GM23338 (cell line): ENCODE measurements around the gene CDC6. TPM values are rescaled to one million over a fixed set of nuclear protein-coding genes. Genes with fewer than 3 reads are reported as not detected.

Experiments used
- ATAC-seq: fragments of 200-7000 bp; cut with Tn5 transposase; 3 replicates; pipeline ENCODE4 v1.9.1; 2020
- DNase-seq: peaks from one replicate; pipeline ENCODE4 v3.0.0-alpha.2; 2015; ENCODE audit warnings: low spot score
- H2AFZ ChIP-seq: fragments of 200-600 bp; sonication (generic); 2 replicates; pipeline ENCODE4 v1.8.0; 2016; ENCODE audit warnings: antibody characterized with exemption, mild to moderate bottlenecking, moderate library complexity
- H3F3A ChIP-seq: fragments of 200-600 bp; sonication (generic); replicated peaks from 2 replicates; pipeline ENCODE4 v1.8.0; 2017; ENCODE audit warnings: antibody characterized with exemption, mixed run types, low read depth
- H3K27ac ChIP-seq: fragments of 200-600 bp; sonication (generic); 2 replicates; pipeline ENCODE4 v1.6.1; 2016; ENCODE audit warnings: low read depth
- H3K27me3 ChIP-seq: fragments of 200-600 bp; sonication (generic); 2 replicates; pipeline ENCODE4 v1.8.0; 2016; ENCODE audit warnings: mild to moderate bottlenecking, mixed run types, moderate library complexity; ENCODE audit not compliant: insufficient read depth
- H3K36me3 ChIP-seq: fragments of 200-600 bp; sonication (generic); 2 replicates; pipeline ENCODE4 v1.8.0; 2016; ENCODE audit warnings: mild to moderate bottlenecking; ENCODE audit not compliant: insufficient read depth
- H3K4me1 ChIP-seq: fragments of 200-600 bp; sonication (generic); 2 replicates; pipeline ENCODE4 v1.8.0; 2016; ENCODE audit warnings: mild to moderate bottlenecking, moderate library complexity; ENCODE audit not compliant: insufficient read depth
- H3K4me2 ChIP-seq: fragments of 200-600 bp; sonication (generic); 2 replicates; pipeline ENCODE4 v1.7.1; 2017; ENCODE audit warnings: mixed run types
- H3K4me3 ChIP-seq: fragments of 200-600 bp; sonication (generic); 2 replicates; pipeline ENCODE4 v1.6.1; 2016; ENCODE audit warnings: mixed run types
- H3K79me2 ChIP-seq: fragments of 200-600 bp; sonication (generic); replicated peaks from 2 replicates; pipeline ENCODE4 v1.8.0; 2017; ENCODE audit warnings: mild to moderate bottlenecking; ENCODE audit not compliant: insufficient read depth
- H3K9me2 ChIP-seq: fragments of 200-600 bp; sonication (generic); 2 replicates; pipeline ENCODE4 v1.8.0; 2017; ENCODE audit not compliant: insufficient read depth
- H4K20me1 ChIP-seq: fragments of 200-600 bp; sonication (generic); replicated peaks from 2 replicates; pipeline ENCODE4 v1.8.0; 2017; ENCODE audit warnings: mild to moderate bottlenecking; ENCODE audit not compliant: insufficient read depth
- H3K27ac Mint-ChIP-seq: 2 replicates; pipeline ENCODE4 v1.8.0; 2020; ENCODE audit warnings: inconsistent platforms, mild to moderate bottlenecking, moderate library complexity, mixed read lengths
- H3K27me3 Mint-ChIP-seq: 3 replicates; pipeline ENCODE4 v1.8.0; 2022; ENCODE audit warnings: low read depth, mild to moderate bottlenecking, moderate library complexity, mixed read lengths, inconsistent platforms; ENCODE audit not compliant: insufficient read depth, poor library complexity
- H3K36me3 Mint-ChIP-seq: 3 replicates; pipeline ENCODE4 v1.8.0; 2021; ENCODE audit warnings: low read depth, mild to moderate bottlenecking, inconsistent platforms, moderate library complexity, mixed read lengths
- H3K4me1 Mint-ChIP-seq: 3 replicates; pipeline ENCODE4 v1.8.0; 2020; ENCODE audit warnings: mild to moderate bottlenecking, inconsistent platforms, mixed read lengths
- H3K4me3 Mint-ChIP-seq: 3 replicates; pipeline ENCODE4 v1.8.0; 2021; ENCODE audit warnings: moderate library complexity, mild to moderate bottlenecking, inconsistent platforms, mixed read lengths
- H3K9me3 Mint-ChIP-seq: 3 replicates; pipeline ENCODE4 v1.8.0; 2020; ENCODE audit warnings: moderate library complexity, mild to moderate bottlenecking, inconsistent platforms, mixed read lengths
- CTCF ChIP-seq, 2 experiments: fragments of 200-600 bp in 1 of 2; sonication (generic) in 1 of 2; conservative IDR thresholded peaks; 2 replicates each; pipeline versions ENCODE4 v1.5.1 to v1.6.1; 2016 to 2017; ENCODE audit warnings: antibody characterized with exemption in 2 of 2, low read depth in 2 of 2, mild to moderate bottlenecking in 2 of 2, moderate library complexity in 1 of 2
- EZH2phosphoT487 ChIP-seq: fragments of 200-600 bp; sonication (generic); IDR thresholded peaks from one replicate; pipeline ENCODE4 v1.8.1; 2018; ENCODE audit warnings: antibody characterized with exemption; ENCODE audit not compliant: unreplicated experiment
- JUNB ChIP-seq: IDR thresholded peaks from one replicate; pipeline ENCODE4 v1.6.1; 2016; ENCODE audit warnings: antibody characterized with exemption; ENCODE audit not compliant: unreplicated experiment
- POLR2AphosphoS5 ChIP-seq: IDR thresholded peaks from 2 replicates; pipeline ENCODE4 v1.6.1; 2016; ENCODE audit warnings: antibody characterized with exemption, low read depth
- REST ChIP-seq: IDR thresholded peaks from one replicate; pipeline ENCODE4 v1.6.1; 2018; ENCODE audit warnings: antibody characterized with exemption; ENCODE audit not compliant: unreplicated experiment
- STAT1 ChIP-seq: IDR thresholded peaks from one replicate; pipeline ENCODE4 v1.6.1; 2016; ENCODE audit warnings: antibody characterized with exemption; ENCODE audit not compliant: unreplicated experiment
- ZNF114 ChIP-seq: fragments of 250-450 bp; sonication (Bioruptor Pico); IDR thresholded peaks from 2 replicates; pipeline ENCODE4 v1.5.0; 2020; ENCODE audit warnings: mild to moderate bottlenecking, moderate library complexity
- ZNF331 ChIP-seq: fragments of 250-450 bp; sonication (Bioruptor Pico); IDR thresholded peaks from 2 replicates; pipeline ENCODE4 v1.5.0; 2020; ENCODE audit warnings: low read depth, mild to moderate bottlenecking, moderate library complexity
- ZNF462 ChIP-seq: fragments of 250-450 bp; sonication (Bioruptor Pico); IDR thresholded peaks from 2 replicates; pipeline ENCODE4 v1.5.0; 2020; ENCODE audit warnings: mild to moderate bottlenecking, moderate library complexity
- polyA plus RNA-seq: library from polyadenylated mRNA; unstranded; fragments of >200 nt; fragmentation: Nextera tagmentation; extraction: Ambion mirVana; gene quantifications from 2 replicates; pipeline ENCODE4 v1.2.1, GENCODE V29; 2016
- total RNA-seq: library from RNA; depleted of rRNA; stranded (reverse); fragments of >200 nt; shearing (Covaris generic); gene quantifications from 2 replicates; pipeline ENCODE4 v1.2.3, GENCODE V29; 2014

Gene CDC6
- total and polyA plus RNA-seq, 2 experiments from 2014 or later = 46.2 to 79.9 TPM

GRCh38 chr17:40248507-40248906, 39.2 kb upstream of the CDC6 start (continued):
- TF ChIP-seq ZNF462 (CRISPR knock-in tag) (no peak), STAT1 (no peak), REST (no peak), EZH2phosphoT487 (no peak), ZNF114 (no peak), POLR2AphosphoS5 (no peak), JUNB (no peak)

- Histone ChIP-seq H3K4me1 (no peaks in the 10 kb centered on the region), H3F3A (no peaks in the 10 kb centered on the region), H3K79me2 (peaks cover 51% of the 10 kb centered on the region), H2AFZ (no peak overlapping the region), H4K20me1 (peaks cover 4% of the 10 kb centered on the region), H3K4me3 (no peak overlapping the region), H3K4me2 (no peak overlapping the region), H3K27ac (no peak overlapping the region), H3K9me2 (no peaks in the 10 kb centered on the region), H3K27me3 (no peaks in the 10 kb centered on the region), H3K36me3 (no peaks in the 10 kb centered on the region)
- Mint-ChIP-seq H3K4me3 (no peak overlapping the region), H3K4me1 (no peaks in the 10 kb centered on the region), H3K9me3 (no peaks in the 10 kb centered on the region), H3K27ac (no peak overlapping the region; the same call in 1 of the 2 replicates), H3K36me3 (peaks cover 2% of the 10 kb centered on the region; the same call in 2 of the 3 replicates), H3K27me3 (peaks cover 2% of the 10 kb centered on the region)
- ATAC-seq = no peak
- DNase-seq = no peak
- TF ChIP-seq ZNF331 (CRISPR knock-in tag) = no peak
- no peak for TF ChIP-seq CTCF (conservative IDR thresholded peaks at IDR 0.05; ENCODE audit: low read depth in 2 of 2)
- no peak for TF ChIP-seq EZH2phosphoT487
Observed at GRCh38 chr17:40251576-40251975, 36.1 kb upstream of the CDC6 start.
